ENCODE results near the gene C9orf153.

The C9orf153 gene

DNA sequence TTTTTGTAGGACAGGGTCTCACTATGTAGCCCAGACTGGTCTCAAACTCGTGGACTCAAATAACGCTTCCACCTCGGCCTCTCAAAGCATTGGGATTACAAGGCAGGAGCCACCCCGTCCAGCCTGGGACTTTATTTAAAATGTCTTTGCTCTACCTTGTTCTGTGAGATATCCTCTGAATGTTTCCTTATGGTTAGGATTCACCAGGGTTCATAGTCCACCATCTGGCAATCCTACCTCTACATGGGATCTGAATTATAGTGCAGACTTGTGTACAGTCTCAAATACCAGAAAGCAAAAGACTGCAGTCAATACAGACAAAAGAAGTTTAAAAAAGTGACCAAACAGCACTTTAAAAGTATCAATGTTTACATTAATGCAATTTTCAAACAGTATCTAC lies 12.8 kb upstream of the C9orf153 start:
- DNase-seq (ENCODE audit: low spot score): no peak

DNA sequence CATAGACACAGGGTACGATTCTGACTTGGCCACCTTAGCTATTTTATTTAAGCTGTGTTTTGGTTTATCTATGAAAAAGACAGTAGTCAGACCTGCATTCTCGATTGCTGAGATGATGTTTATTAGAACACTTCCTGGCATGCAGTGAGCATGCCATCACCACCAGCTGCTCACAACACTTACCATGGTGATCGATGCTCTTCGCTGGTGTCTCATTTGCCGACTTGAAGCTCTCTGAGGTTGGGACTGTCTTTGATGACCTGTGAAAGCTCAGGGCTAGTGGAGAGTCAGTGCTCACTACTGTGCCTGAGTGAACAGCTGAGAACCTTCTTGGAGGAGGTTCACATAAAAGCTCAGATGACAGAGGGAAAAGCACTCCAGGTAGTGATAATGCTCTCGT lies 4.4 kb upstream of the C9orf153 start:
- no peak for DNase-seq (ENCODE audit: low spot score)

DNA sequence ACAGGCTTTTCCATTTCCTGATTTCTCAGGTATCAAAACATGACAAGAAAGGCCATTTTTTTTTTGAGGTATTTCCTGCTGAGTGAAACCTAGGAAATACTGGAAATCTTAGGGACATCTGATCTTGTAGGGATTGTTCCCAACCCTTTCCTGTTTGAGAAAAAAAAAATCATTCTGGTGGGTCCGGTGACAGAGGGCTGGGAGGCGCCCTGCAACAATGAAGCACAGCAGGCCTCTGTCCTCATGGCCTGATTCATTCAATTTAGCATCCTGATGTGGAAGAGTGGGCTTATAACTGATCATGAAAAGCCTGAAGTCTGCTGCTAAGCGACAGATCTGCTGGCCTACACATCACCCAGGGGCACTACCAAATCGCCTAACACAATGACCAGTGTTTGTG lies 3.0 kb upstream of the C9orf153 start:
- no peak for DNase-seq (ENCODE audit: low spot score)

DNA sequence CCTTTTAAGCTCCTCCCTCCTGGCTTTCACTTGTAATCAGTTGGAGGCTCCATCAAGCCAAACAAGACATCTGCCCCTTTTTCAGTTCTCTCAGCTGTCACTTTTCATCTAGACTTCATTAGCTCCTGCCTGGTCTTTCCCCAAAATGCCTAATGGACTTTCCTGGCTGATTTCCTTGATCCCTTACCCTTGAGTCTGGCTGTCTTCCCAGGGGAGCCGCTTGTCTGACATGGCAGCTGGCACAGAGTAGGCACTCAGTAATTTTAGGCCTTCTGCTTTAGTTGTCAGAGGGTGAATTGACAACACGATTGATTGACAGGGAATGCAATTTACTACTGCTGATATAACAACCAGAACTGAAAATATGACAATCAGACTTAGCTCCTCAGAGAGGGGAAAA lies 2.1 kb downstream of the C9orf153 start:
- peak; percentile 79 for DNase-seq (ENCODE audit: low spot score)

DNA sequence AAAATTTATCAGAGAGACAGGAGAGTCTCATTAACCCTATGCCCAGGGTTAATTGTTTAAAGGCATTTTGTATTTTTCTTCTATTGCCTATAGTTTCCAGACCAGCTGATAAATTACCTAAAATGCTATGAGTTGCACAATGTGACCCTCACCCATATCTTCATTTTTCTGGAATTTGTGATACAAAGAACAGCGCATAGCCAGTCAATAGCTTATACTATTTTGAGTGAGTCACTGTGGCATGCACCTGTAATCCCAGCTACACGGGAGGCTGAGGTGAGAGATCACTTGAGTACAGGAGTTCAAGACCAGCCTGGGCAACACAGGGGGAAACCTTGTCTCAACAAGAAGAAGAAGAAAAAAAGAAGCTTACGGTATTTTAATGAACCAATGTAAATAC lies 2.8 kb downstream of the C9orf153 start:
- no peak for DNase-seq (ENCODE audit: low spot score)

DNA sequence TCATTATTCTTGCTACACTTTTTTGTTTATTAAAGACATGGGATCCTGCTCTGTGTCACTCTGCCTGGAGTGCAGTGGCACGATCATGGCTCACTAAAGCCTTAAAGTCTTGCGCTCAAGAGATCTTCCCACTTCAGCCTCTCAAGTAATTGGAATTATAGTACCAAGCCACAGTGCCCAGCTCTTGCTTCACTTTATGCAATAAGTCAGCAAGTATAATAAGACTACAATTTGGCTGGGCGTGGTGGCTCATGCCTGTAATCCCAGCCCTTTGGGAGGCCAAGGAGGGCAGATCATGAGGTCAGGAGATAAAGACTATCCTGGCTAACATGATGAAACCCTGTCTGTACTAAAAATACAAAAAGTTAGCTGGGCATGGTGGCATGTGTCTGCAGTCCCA lies 5.9 kb downstream of the C9orf153 start:
- DNase-seq (ENCODE audit: low spot score): no peak

DNA sequence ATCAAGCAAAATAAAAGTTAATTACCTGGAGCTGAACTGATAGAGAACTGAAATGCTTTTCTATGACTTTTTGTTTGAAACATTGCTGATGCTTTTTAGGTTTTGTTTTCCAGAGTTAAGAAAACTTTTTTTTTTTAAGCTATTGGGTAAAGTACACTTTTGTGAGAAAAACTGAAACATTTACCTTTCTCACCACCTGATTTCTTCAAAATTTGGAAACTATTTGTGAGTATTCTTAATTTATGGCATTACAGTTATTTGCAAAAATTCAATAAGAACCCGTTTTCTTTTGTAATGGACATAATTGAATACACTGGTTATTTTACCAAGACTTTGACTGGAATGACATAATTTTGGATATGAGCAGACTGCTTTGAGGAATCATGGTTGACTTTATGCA lies 6.6 kb downstream of the C9orf153 start:
- DNase-seq (ENCODE audit: low spot score): no peak

DNA sequence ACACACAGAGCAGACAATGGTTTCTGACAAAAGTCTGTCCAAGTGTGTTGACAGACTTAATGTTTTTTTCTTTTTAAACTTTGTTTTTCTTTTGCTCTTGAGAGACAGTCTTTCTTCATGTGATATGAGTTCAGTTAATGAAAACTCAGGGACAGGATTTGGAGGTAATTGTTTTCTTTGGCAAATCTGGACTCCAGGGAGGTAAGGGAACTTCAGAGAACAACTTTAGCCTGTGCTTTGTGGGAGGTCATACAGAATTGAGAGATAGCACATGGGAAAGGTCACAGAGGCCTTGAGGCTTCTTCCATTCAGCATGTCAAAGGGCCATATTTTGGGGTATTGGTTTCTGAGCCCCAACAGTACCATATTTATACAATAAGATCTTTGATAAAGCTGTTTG lies 9.3 kb downstream of the C9orf153 start:
- DNase-seq (ENCODE audit: low spot score): no peak

DNA sequence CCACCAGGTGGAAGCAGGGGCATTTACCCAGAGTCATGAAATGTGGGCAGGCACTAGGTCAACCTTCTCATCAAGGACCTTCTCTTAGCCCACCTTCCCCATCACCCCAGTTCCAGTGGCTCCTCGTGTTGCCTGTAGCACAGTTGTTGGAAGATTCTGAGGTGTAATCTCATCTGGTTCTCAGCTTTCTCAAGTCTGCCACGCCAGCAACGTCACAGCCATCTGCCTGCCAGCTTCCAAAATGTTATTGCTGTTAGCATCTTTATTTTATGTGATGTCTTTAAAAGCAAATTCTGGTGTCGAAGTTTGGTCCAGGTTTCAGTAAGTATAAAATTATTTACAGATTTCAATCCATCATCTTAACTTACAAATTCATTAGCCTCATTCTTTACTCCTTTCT lies 10.7 kb downstream of the C9orf153 start:
- no peak for DNase-seq (ENCODE audit: low spot score)

DNA sequence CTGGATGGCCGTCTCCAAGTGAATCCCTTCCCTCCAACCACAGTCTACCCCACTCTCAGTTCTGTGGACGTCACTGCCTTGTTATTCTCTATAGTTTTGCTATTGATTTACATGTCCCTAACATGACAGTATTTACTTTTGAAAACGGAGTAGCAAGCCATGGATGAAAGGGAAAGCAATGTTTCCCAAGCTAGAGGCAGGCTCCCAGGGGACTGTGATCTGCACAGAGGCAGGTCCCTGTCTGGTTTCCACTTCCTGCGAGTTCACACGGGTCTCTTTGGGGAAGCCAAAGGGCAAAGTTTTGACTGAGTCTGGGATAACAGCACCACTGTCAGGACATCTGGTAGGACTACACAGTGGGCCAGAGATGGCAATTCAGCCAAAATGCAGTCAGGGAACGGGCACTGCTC lies 12.7 kb downstream of the C9orf153 start:
- DNase-seq (ENCODE audit: low spot score): peak; percentile 23

DNA sequence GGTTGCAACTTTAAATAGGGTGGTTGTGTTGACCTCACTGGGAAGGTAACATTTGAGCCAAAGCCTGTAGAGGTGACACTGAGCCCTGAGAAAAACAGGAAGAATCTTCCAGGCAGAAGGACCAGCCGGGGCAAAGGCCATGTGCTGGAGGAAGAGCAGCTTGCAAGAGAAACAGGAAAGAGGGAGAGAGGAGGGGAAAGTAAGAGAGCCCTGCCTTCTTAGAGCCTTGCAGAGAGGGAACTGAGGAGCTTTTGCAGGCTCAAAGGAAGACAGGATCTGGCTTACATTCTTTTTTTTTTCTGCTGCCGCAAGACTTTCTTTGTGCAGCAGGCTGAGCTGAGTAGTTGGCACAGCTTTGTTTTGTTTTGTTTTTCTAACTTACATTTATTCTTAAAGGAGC lies 17.4 kb downstream of the C9orf153 start:
- DNase-seq (ENCODE audit: low spot score): peak; percentile 22

DNA sequence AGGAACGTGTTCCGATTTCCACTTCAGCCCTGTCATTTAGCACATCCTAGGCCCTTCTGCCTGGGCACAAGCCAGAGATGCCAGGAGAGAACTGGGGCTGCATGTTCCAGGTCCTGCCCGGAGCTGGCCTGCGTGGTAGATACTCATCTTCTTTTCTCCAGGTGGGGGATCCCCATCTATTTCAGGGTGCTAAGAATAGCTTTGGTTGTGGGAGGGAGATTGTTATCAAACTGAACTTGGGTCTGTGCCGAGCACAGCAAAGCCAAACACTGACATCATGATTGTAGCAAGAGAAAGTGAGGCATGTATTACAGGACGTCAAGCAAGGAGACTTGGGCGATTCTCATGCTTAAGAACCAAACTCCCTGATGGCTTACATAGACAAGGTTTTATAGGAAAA lies 18.2 kb downstream of the C9orf153 start:
- DNase-seq (ENCODE audit: low spot score): no peak

DNA sequence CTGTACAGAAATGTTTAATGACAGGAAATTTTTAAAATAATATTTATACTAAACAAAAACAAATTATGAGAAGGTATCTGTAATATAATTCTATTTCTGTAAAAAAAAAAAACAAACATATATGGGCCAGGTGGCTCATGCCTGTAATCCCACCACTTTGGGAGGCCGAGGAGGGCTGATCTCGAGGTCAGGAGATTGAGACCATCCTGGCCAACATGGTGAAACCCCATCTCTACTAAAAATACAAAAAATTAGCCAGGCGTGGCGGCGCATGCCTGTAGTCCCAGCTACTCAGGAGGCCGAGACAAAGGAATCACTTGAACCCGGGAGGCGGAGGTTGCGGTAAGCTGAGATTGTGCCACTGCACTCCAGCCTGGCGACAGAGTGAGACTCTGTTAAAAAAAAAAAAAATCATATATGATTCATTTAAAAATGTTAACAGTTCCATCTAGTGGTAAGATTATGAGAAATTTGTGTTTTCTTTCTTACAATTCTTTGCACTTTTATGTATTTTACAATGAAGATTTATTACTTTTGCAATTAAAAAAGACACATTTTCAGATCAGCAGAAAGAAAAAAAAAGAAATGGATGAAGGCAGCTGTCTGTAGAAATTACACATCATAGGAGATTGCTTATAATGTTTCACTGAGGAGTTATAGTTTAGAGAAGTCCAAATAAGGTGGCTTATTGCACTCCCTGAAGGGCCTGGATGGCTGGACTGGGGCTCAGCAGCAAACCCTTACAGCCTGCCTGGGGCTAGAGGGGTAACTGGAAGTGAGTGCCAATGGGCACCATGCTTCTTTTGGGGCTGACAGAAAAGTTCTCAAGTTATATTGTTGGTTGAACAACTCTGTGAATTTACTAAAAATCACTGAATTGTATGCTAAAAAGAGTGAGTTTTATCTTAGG lies 20.3 kb downstream of the C9orf153 start:
- no peak for DNase-seq (ENCODE audit: low spot score)

DNA sequence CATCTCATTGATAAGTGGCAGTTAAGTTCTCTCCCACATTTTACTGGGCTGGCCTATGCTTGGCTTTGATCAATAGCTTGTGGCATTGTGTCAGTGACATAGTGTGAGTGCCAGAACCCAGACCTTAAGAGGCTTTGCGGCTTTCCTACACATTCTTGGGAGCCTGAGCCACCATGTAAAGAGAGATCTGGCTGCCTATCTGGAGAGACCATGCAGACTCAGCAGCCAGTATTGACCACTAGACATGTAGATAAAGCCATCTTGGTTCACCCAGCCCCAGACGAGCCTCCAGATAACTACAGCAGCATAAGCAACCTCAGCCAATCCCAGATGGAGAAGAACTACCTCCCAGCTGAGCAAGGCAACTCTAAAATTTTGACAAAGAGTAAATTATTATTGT lies 28.6 kb downstream of the C9orf153 start:
- DNase-seq (ENCODE audit: low spot score): no peak

DNA sequence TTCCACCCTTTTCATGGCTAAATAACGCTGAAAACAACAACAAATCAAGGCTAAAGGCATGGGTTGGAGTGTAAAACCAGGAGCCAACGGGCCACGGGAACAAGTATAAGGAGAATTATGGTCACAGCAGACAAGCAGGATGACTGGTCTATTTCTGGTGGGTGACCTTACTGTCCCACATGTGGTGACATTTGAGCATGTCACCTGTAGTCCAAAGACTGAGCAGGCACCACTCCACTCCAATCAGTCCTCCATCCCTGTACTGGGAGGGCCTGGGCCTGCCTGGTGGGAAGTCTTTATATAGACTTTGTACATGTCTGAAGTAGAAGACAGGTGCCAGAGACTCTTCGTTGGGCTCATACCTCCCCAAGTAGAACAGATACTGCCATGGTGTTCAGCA lies 36.8 kb downstream of the C9orf153 start:
- DNase-seq (ENCODE audit: low spot score): no peak

DNA sequence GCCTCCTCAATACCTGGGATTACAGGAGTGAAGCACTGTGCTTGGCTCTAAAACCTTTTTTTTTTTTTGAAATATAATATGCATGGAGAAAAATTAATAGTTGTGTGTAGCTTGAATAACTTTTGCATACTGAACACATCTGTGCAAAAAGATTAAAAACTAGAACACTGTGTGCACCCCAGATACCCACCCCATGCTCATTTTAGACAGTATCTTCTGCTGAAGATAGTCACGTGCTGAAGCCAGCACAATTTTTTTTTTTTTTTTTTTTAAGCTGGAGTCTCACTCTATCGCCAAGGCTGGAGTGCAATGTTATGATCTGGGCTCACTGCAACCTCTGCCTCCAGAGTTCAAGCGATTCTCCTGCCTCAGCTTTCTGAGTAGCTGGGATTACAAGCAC lies 39.9 kb downstream of the C9orf153 start:
- no peak for DNase-seq (ENCODE audit: low spot score)

DNA sequence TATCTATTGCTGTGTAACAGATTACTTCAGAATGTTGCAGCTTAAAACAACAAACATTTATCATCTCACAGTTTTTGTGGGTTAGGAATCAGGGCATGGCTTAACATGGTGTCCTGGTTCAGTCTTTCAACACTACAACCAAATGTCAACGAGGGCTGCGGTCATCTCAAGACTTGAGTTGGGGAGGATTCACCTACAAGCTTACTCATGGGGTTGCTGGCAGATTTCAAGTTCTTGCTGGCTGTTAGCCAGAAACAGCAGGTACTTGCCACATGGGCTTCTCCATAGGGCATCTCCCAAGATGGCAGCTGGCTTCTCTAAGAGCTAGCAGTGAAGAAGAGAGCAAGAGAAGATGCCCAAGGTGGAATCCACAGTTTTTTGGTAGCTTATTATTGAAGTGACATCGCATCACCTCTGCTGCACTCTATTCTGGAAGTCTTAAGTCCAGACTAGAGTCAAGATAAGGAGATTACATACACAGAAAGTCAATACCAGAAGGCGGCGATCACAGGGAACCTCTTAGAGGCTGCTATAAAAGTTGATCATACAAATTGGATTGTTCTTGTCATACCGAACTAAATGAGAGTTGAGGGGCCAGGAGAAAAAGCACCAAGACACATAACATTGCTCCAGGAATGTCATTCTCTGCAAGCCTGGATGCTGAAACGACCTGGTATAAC lies 42.2 kb downstream of the C9orf153 start:
- no peak for DNase-seq (ENCODE audit: low spot score)

DNA sequence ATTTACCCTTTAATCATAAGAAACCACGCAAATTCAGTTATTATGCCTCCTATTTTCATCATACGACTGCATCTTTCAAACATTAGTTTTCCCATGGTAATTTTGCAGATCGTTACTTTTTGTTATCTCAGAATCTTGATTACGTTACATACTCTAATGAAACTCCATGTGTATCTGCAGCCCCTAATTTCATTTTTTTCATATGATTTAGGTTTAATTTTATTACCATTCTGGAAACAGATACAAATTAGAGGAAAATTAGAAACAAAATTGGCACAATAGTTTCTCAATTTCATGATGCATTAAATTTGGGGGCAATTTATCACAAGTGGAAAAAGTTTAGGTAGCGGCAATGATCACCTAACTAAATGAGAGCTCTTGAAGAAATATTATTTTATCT lies 52.3 kb downstream of the C9orf153 start:
- peak; percentile 70 for DNase-seq (ENCODE audit: low spot score)

DNA sequence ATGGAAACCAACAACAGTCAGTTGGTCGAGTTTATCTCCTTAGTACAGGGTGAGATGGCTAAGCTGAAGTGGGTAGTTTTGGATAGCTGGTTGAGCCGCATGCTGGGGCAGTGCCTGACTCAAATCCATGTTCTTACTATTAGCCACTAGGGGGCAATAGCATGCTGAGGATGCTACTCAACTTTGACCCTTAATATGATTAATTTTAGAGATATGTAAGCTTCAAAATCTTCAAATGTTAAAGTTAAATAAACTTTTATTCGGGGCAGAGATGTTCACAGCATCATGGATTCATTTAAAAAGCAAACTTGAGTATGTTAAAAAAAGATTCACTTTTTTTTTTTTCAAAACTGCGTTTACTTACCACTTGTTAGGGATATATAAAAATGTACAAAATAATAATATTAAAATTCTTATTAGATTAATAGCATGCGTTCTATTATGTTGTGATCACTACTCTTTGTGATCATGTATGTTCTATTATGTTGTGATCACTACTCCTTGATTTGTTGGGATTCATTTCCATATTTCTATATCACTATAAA lies 57.0 kb downstream of the C9orf153 start:
- peak; percentile 32 for DNase-seq (ENCODE audit: low spot score)

DNA sequence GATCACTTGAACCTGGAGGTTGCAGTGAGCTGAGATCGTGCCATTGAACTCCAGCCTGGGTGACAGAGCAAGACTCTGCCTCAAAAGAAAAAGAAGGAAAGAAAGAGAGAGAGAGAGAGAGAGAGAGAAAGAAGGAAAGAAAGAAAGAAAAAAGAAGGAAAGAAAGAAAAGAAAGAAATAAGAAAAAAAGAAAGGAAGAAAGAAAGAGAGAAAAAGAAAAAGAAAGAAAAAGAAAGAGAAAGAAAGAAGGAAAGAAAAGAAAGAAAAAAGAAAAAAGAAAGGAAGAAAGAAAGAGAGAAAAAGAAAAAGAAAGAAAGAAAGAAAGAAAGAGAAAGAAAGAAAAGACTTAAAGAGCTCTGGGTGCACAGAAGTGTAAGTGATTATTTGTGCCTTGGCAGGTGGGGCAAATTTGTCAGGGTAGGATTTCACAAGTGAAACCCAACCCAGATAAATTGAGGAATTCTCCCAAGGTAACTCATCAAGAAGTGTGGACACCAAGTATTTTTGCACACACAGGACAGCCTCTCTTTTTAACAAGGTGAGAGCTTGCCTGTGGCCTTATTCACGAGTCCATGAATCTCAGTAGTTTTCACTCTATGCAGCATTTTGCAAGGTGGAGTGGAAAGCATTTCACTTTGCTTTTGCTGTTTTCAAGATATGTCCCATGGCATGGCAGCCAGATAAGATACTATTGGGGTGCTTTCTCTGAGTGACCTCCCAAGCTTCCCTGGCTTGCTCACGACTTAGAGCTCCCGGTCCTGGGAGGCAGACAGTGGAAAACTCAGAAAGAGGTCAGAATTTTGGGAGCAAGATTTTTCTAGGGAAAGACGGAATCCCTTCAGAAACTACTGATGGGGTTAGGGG lies 57.8 kb downstream of the C9orf153 start:
- no peak for DNase-seq (ENCODE audit: low spot score)

DNA sequence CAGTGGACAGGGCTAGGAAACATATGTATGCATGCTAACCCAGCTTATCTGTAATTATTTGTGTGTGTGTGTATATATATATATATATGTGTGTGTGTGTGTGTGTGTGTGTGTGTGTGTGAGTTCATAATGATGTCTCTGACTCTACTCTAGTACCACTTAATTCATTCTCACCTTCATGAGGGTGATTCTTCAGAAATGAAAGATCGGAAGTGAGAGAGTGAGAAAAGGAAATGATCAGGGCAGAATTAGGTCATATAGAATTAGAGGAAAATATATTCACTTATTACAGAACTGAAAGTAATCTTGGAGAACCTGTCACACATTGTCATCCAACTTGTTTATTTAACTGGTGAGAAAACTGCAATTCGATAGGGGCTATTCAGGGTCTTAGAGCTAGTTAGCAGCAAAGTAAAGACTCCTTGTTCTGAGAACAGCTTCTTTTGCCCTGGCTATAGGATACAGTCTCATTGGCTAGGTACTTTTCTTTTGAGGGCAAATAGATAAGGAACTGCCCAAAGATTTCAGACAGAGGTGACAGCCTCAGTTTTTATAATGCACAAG lies 58.8 kb downstream of the C9orf153 start:
- DNase-seq (ENCODE audit: low spot score): no peak

DNA sequence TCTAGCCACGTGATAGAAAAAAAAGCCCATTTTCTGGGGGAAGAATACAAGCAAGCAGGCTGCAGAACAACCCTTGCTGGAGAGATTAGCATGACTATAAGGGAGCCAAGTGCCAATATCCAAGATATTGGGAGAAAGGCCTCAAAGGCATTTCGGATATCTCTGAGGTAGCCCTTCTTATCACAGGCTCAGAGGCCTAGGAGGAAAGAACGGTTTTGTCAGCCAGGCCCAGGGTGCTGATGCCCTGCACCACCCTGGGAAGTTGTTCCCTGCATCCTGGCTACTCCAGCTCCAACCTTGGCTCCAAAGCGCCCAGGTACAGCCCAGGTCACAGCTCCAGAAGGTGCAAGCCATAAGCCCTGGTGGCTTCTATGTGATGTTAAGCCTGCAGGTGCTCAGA lies 66.4 kb downstream of the C9orf153 start:
- DNase-seq (ENCODE audit: low spot score): no peak

Measured in SK-N-DZ (cell line).